HG02981 (cell line): ENCODE data around the gene MT1M.
A peak's percentile ranks its signal among the peaks of the same experiment; 100 is the strongest.
"Not testable (repeated sequence)": the region's sequence is repeated elsewhere in the genome, so short reads cannot be mapped to it uniquely, and the experiment has no call there.

Experiments
- ATAC-seq: cut with Tn5 transposase; IDR thresholded peaks from one replicate; pipeline ENCODE4 v1.9.1; 2021; ENCODE audit warnings: mild to moderate bottlenecking, moderate library complexity; ENCODE audit not compliant: unreplicated experiment

MT1M gene

GRCh38 chr16:56671691-56672090, 39.2 kb downstream of the MT1M start:
- not testable (repeated sequence) for ATAC-seq

- not testable (repeated sequence) for ATAC-seq
Measured at GRCh38 chr16:56672171-56672570, 39.7 kb downstream of the MT1M start.

- ATAC-seq, result no peak
Measured at GRCh38 chr16:56672761-56673536, 40.5 kb downstream of the MT1M start.

- no peak for ATAC-seq
Measured at GRCh38 chr16:56673921-56674320, 41.5 kb downstream of the MT1M start.

GRCh38 chr16:56674570-56674969, 42.1 kb downstream of the MT1M start:
- not testable (repeated sequence) for ATAC-seq

- no peak for ATAC-seq
Measured at GRCh38 chr16:56675685-56676210, 43.3 kb downstream of the MT1M start.

GRCh38 chr16:56677474-56677873, 45.0 kb downstream of the MT1M start:
- ATAC-seq, result no peak

GRCh38 chr16:56679078-56679730, 46.7 kb downstream of the MT1M start:
- ATAC-seq, result no peak

GRCh38 chr16:56679818-56680217, 47.4 kb downstream of the MT1M start:
- no peak for ATAC-seq

- ATAC-seq, result peak; percentile 99
Measured at GRCh38 chr16:56681939-56682702, 49.7 kb downstream of the MT1M start, which contains the start of gene MT1X. Gene MT1X, plus strand, starts transcription at chr16:56682470. Its CDS starts 71 bp downstream, at chr16:56682541.

- peak; percentile 3 for ATAC-seq
Measured at GRCh38 chr16:56682703-56683397, 50.4 kb downstream of the MT1M start.
